HL-60 (cell line): Measurements from ENCODE around the gene EPB41L4B.

Source experiments
- DNase-seq, 2 experiments: peaks; one replicate each; pipeline ENCODE4 v3.0.0-alpha.2; 2010 to 2020; ENCODE audit warnings: low read depth in 1 of 2, low spot score in 1 of 2
- H3K27ac ChIP-seq: fragments of 250-450 bp; sonication (Bioruptor Pico); replicated peaks from 2 replicates; pipeline ENCODE4 v1.5.1; 2020; ENCODE audit warnings: mild to moderate bottlenecking, moderate library complexity
- H3K27me3 ChIP-seq: fragments of 250-450 bp; sonication (Bioruptor Pico); 2 replicates; pipeline ENCODE4 v1.5.1; 2021; ENCODE audit warnings: mild to moderate bottlenecking, moderate library complexity; ENCODE audit not compliant: insufficient read depth, poor library complexity, severe bottlenecking
- H3K4me3 ChIP-seq: replicated peaks from 2 replicates; pipeline ENCODE4 v1.5.1; 2011; ENCODE audit warnings: mild to moderate bottlenecking, control low read depth, low read length; ENCODE audit not compliant: insufficient read depth
- GABPA ChIP-seq: IDR thresholded peaks from 2 replicates; pipeline ENCODE4 v1.6.1; 2012; ENCODE audit warnings: low read depth
- POLR2AphosphoS5 ChIP-seq: IDR thresholded peaks from 2 replicates; pipeline ENCODE4 v1.6.1; 2012; ENCODE audit warnings: low read depth
- SPI1 ChIP-seq: IDR thresholded peaks from 2 replicates; pipeline ENCODE4 v1.6.1; 2012; ENCODE audit warnings: low read depth, mild to moderate bottlenecking, borderline replicate concordance
- TF ChIP-seq, protein P1 (sequence below): IDR thresholded peaks from one replicate; pipeline ENCODE4 v1.5.1; 2011; ENCODE audit warnings: low read length, control low read depth, inconsistent platforms; ENCODE audit not compliant: insufficient read depth
- TF ChIP-seq, protein P2 (sequence below): IDR thresholded peaks from 2 replicates; pipeline ENCODE4 v1.6.1; 2012; ENCODE audit warnings: low read depth; ENCODE audit not compliant: insufficient replicate concordance

The EPB41L4B gene

DNA sequence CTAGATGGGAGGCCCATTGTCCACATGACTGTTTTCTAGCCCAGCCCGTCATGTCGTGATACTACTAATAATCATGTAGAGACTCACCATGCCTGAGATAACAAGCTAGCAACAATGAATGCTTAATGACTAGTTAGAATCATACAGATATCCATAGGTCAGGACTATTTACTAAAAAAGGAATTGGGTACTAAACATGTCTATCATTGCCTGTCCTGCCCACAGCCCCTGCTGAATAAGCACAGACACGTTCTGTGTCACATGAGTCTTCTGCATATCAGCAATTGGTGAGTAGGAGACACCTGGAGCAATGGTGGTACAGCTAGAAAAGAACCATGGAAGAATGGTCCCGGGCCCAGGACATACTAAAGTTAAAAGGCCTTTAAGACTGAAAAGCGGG lies 171.8 kb downstream of the EPB41L4B start:
- no peak for DNase-seq
- Histone ChIP-seq H3K4me3 (no peak overlapping the region), H3K27ac (no peak overlapping the region), H3K27me3 (no peaks in the 10 kb centered on the region)
- TF ChIP-seq GABPA: no peak
- no peak for TF ChIP-seq POLR2AphosphoS5
- TF ChIP-seq, protein P1, sequence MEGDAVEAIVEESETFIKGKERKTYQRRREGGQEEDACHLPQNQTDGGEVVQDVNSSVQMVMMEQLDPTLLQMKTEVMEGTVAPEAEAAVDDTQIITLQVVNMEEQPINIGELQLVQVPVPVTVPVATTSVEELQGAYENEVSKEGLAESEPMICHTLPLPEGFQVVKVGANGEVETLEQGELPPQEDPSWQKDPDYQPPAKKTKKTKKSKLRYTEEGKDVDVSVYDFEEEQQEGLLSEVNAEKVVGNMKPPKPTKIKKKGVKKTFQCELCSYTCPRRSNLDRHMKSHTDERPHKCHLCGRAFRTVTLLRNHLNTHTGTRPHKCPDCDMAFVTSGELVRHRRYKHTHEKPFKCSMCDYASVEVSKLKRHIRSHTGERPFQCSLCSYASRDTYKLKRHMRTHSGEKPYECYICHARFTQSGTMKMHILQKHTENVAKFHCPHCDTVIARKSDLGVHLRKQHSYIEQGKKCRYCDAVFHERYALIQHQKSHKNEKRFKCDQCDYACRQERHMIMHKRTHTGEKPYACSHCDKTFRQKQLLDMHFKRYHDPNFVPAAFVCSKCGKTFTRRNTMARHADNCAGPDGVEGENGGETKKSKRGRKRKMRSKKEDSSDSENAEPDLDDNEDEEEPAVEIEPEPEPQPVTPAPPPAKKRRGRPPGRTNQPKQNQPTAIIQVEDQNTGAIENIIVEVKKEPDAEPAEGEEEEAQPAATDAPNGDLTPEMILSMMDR: no peak
- TF ChIP-seq, protein P2, sequence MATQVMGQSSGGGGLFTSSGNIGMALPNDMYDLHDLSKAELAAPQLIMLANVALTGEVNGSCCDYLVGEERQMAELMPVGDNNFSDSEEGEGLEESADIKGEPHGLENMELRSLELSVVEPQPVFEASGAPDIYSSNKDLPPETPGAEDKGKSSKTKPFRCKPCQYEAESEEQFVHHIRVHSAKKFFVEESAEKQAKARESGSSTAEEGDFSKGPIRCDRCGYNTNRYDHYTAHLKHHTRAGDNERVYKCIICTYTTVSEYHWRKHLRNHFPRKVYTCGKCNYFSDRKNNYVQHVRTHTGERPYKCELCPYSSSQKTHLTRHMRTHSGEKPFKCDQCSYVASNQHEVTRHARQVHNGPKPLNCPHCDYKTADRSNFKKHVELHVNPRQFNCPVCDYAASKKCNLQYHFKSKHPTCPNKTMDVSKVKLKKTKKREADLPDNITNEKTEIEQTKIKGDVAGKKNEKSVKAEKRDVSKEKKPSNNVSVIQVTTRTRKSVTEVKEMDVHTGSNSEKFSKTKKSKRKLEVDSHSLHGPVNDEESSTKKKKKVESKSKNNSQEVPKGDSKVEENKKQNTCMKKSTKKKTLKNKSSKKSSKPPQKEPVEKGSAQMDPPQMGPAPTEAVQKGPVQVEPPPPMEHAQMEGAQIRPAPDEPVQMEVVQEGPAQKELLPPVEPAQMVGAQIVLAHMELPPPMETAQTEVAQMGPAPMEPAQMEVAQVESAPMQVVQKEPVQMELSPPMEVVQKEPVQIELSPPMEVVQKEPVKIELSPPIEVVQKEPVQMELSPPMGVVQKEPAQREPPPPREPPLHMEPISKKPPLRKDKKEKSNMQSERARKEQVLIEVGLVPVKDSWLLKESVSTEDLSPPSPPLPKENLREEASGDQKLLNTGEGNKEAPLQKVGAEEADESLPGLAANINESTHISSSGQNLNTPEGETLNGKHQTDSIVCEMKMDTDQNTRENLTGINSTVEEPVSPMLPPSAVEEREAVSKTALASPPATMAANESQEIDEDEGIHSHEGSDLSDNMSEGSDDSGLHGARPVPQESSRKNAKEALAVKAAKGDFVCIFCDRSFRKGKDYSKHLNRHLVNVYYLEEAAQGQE: no peak
- TF ChIP-seq SPI1: no peak

DNA sequence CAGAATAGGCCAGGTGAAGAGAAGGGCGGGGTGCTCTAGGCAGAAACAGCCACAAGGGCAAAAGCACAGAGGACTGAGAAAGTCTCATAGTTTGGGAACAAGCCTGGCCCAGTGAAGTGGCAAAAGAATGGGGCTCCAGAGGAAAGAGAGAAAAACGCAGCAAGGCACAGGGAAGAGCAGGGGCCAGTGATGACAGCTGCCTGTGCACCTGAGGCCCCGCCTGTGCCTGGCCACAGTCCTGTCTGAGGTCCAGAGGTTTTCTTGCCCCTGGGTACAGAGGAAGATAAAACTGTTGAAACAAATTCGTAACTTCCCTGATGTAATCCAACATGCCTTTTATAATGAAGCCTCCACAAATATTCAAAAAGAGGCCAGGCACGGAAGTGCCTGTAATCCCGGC lies 175.8 kb downstream of the EPB41L4B start:
- Histone ChIP-seq H3K27me3 (no peaks in the 10 kb centered on the region), H3K4me3 (no peak overlapping the region), H3K27ac (no peak overlapping the region)
- TF ChIP-seq, protein P1: no peak
- TF ChIP-seq POLR2AphosphoS5 (no peak), GABPA (no peak), SPI1 (no peak)
- TF ChIP-seq, protein P2: no peak
- DNase-seq: no peak

DNA sequence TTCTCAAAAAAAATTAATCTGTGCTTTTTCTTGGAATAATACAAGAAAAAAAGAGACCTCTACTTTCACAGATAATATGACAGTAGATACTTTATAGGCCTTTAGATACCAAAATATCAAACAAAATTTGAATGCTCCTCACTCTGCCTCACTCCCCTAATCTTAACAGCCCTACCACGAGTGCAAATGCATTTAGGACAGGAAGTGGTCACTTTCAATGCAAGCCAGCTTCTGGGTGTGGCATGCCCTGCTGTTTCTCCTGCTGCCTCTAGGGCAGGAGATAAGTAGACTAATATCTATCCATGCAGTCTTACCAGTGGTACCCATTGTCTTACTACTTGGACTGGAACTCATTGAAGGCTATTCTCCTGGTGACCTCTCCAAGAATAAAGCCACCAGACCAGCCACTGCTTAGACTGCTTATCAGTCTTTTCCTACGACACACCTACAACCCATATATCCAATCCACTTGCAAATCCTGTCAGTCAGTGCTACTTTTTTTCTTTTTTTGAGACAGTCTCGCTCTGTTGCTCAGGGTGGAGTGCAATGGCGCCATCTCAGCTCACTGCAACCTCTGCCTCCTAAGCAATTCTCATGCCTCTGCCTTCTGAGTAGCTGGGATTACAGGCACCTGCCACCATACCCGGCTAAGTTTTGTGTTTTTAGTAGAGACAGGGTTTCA lies 176.8 kb downstream of the EPB41L4B start:
- peak in 1 of 2 experiments; percentile 28 for DNase-seq
- no peak for TF ChIP-seq POLR2AphosphoS5
- TF ChIP-seq, protein P2: no peak
- peak; percentile 47; the same call in 1 of the 2 replicates for TF ChIP-seq SPI1
- no peak for TF ChIP-seq GABPA
- TF ChIP-seq, protein P1: peak; percentile 32
- Histone ChIP-seq H3K27me3 (no peaks in the 10 kb centered on the region), H3K4me3 (no peak overlapping the region), H3K27ac (no peak overlapping the region)
